NCI-H187 (cell line): ENCODE data around the gene HIPK3.

ENCODE experiments used
- DNase-seq, 2 experiments: peaks; one replicate each; lab custom pipeline; 2025; lab: John Stamatoyannopoulos, UW

Gene HIPK3

GRCh38 chr11:33390944-33391892 is 134.0 kb downstream of the HIPK3 start:
- DNase-seq, result no peak

- no peak for DNase-seq
Measured at GRCh38 chr11:33391893-33392251, 134.7 kb downstream of the HIPK3 start.

GRCh38 chr11:33394431-33395109 is 137.4 kb downstream of the HIPK3 start:
- DNase-seq, result no peak

- no peak for DNase-seq
Measured at GRCh38 chr11:33396361-33396760, 139.2 kb downstream of the HIPK3 start.

GRCh38 chr11:33399421-33399820 is 142.2 kb downstream of the HIPK3 start:
- DNase-seq, result no peak

GRCh38 chr11:33402066-33402465 is 144.9 kb downstream of the HIPK3 start:
- peak; percentile 57 to 62 for DNase-seq

- no peak for DNase-seq
Measured at GRCh38 chr11:33403344-33403743, 146.2 kb downstream of the HIPK3 start.

GRCh38 chr11:33405834-33406602 is 148.8 kb downstream of the HIPK3 start:
- DNase-seq, result no peak
